ENCODE results near the gene LDAH.

Gene LDAH

GRCh38 chr2:20766798-20767644 lies 55.9 kb downstream of the LDAH start:
- DNase-seq = no peak

GRCh38 chr2:20766213-20766612 lies 56.7 kb downstream of the LDAH start:
- DNase-seq = no peak

DNA sequence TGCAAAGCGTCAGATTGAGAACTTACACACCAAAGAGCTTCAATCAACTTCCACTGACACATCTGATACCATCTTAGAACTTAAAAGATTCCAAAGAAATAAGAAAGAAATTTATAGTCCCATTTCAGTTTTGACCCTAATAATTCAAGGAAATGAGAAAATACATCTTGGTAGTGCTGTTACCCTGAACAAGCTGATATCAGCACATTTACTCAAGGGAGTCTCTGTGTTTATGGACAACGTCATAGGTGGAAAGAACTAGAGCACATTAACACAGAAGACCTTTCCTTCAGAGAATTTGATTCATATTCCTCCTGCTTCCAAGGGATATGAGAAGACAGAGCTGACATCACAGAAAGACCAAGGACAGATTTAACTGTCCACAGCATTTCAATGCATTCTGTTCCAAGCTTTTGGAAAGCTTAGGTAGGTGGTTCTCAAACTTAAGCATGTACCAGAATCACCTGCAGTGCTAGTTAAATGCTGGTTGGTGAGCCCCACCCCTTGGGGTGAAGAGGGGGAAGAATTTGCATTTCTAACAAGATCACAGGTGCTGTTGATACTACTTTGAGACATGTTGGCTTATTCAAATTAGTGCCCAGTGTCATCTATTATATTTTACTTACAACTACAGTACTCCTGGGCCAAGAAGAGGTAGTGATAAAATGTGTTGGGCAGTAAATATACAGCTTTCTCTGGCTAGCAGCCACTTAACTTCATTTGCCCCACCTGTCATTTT lies 59.8 kb downstream of the LDAH start:
- no peak for DNase-seq

GRCh38 chr2:20759487-20759886 lies 63.4 kb downstream of the LDAH start:
- DNase-seq = no peak

DNA sequence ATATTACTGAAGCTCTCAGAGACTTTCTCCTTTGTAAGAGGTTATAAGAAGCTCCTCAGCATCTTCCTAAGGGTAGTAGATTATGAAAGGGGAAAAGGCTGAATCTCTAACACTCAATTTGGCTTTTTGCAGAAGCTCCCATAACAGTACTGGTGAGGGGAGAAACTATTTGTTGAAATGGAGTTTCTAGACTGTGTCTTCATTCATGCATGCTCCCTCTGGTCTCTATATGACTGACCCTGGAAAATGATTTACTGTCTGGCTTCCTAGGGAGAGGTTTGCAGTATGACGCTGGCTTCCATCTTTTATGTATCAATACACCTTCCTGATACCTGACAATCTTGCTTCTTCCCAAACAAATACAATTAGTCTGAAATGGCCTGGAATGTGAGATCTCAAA lies 63.9 kb downstream of the LDAH start:
- no peak for DNase-seq

- DNase-seq = no peak
Measured at GRCh38 chr2:20757405-20758090, 65.4 kb downstream of the LDAH start.

- DNase-seq = no peak
Measured at GRCh38 chr2:20755132-20755800, 67.6 kb downstream of the LDAH start.

DNA sequence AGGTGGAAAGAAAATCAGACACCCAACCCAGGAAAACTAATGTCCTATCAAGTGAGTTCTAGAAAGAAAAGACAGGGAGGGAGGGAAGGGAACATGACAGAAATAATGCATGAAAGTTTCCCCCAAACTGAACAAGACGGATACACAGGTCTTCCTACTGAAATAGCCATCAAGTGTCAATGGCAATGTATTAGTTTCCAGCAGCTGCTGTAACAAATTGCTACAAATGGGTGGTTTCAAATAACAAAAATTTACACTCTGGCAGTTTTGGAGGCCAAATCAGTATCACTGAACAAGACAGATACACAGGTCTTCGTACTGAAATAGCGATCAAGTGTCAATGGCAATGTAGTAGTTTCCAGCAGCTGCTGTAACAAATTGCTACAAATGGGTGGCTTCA lies 70.6 kb downstream of the LDAH start:
- DNase-seq = no peak

- DNase-seq = no peak
Measured at GRCh38 chr2:20747317-20747716, 75.6 kb downstream of the LDAH start.

- DNase-seq = no peak
Measured at GRCh38 chr2:20745924-20746555, 76.9 kb downstream of the LDAH start.

GRCh38 chr2:20744366-20745335 lies 78.2 kb downstream of the LDAH start:
- no peak for DNase-seq

DNA sequence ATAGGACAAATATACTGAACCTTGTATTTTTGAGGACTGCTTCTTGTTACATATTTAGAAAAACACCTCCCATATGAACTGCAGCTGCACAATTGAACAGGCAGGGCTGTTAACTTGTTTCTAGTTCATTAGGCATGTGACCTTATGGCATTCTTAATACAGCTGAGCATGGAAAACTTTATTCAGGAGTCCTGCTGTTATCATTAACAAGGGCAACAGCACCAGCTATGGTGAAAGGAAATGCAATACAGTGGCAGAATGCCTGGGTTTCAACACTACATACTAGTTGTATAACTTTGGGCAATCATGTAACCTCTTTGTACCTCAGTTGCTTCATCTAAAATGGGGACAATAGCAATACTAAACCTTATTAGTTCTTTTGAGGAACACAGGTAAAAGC lies 84.1 kb downstream of the LDAH start:
- DNase-seq = no peak

GRCh38 chr2:20737505-20737904 lies 85.4 kb downstream of the LDAH start:
- DNase-seq = no peak

DNA sequence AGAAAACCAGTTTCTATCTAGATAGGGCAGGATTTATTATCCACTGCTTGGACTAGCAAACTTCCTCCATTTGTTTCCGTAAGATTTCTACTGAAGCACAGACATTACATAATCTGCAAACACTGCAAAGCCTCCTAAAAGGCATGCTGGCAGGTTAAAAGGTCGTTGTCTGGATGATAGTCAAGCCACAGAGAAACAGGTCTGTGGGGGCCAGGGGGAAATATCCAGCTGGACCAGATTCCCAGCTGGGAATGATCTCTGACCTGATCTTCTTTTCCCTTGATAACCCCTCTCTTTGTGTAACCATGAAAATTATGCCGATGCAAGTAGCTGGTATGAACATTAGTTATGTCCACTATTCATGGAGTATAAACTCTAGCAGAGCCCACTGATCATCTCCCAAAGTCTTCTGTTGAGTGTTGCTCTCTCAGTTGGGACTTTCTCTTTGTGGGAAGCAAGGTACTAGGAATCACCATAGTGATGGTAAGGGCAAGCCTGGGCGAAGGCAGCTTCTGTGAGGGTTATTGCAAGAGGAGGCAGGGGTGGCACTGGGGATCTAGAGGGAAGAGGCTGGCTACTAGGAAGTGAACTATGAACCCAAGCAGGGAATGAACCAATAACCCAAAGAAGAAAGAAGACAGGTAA lies 94.7 kb downstream of the LDAH start:
- DNase-seq = peak; percentile 78

DNA sequence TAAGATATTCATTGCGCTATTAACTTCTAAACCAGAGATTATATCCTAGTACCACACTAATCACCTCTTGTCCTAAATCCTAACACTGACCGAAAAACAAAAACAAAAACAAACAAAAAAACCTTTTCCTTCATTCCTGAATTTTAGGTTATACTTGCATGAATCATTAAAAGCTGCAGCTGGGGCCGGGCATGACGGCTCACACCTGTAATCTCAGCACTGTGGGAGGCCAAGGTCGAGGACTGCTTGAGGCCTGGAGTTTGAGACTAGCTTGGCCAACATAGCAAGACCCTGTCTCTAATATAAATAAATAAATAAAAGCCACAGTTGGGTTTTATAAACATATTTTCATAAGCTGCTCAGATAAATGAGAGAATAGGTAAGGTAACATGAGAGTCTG lies 96.0 kb downstream of the LDAH start:
- no peak for DNase-seq

- no peak for DNase-seq
Measured at GRCh38 chr2:20725782-20726181, 97.1 kb downstream of the LDAH start.

DNA sequence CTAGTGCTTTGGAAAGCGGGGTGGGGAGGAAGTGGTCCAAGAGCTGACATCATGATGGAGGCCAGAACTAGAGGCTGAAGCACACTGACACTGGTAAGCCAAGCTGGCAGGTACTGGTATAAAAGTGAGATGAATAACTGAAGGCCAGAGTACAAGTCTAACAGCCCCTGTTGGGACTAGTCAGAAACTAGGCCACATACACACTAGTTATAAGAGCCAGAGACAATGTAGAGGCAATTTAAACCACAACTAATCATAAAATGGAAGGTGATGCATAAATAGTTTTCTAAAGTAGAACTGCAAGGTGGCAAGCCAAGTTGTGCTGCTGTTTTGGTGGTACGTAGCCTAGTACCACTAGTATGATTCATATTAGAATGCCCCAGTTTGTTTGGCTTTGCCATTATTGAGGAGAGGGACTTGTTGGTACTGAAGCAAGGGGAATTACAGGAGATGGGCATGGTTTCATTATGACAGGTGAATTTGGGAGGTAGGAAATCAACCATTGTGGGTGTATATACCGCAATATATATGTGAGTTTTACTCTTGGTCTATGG lies 98.3 kb downstream of the LDAH start:
- no peak for DNase-seq

DNA sequence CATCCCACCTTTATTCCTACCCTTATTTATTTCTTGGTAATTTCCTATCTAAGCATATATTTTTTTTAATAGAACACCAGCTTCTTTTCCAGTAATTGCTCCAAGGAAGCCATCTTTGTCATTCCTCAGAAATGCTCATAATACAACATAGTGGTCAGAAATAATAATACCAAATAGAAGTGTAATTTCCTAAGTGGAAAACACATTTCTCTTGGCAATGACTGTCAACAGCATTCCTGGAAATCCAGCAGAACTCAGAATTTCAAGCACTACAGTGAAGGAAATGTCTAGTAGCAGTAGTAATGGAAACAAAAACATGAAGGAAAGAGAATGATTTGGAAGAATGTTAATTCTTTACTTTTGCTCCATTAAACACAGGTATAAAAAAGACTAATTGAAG lies 99.4 kb downstream of the LDAH start:
- no peak for DNase-seq

DNA sequence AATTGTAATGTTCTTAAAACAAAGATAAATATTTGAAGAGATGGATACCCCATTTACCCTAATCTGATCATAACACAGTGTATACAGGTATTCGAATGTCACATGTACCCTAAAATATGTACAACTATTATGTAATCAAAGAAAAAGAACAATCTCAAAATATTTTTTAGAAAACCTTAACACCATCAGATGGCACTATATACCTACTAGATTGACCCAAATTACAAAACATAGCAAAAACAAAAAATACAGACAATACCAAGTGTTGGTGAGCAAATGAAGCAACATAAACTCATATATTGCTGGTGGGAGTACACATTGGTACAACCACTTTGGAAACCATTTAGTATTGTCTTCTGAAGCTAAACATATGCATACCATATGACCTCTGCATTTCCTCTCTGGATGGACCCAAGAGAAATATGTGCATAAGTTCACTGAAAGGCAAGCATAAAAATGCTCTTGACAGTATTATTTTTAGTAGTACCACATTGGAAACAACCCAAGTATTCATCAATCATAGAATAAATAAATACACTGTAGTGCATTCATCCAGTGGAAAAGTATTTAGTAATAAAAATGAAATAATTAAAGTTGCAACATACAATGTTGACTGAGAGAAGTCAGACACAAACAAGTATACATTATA lies 100.2 kb downstream of the LDAH start:
- DNase-seq = no peak

- no peak for DNase-seq
Measured at GRCh38 chr2:20717641-20718040, 105.3 kb downstream of the LDAH start.
